Chondrocyte (in vitro differentiated cells): ENCODE results near the gene METTL3. TPM values are rescaled to one million over a fixed set of nuclear protein-coding genes. Genes with fewer than 3 reads are reported as not detected.

Experiments used
- DNase-seq: peaks from one replicate; pipeline ENCODE4 v3.0.0; 2021; ENCODE audit warnings: mixed read lengths, low spot score
- H3K27ac Mint-ChIP-seq: one replicate; pipeline ENCODE4 v1.8.0; 2021; ENCODE audit warnings: mild to moderate bottlenecking, moderate library complexity, mixed read lengths; ENCODE audit not compliant: unreplicated experiment
- H3K27me3 Mint-ChIP-seq: 2 replicates; pipeline ENCODE4 v1.8.0; 2021; ENCODE audit warnings: low read depth, mixed read lengths
- H3K36me3 Mint-ChIP-seq: 2 replicates; pipeline ENCODE4 v1.8.0; 2021; ENCODE audit warnings: low read depth, mixed read lengths
- H3K4me1 Mint-ChIP-seq: 2 replicates; pipeline ENCODE4 v1.8.0; 2021; ENCODE audit warnings: low read depth, mild to moderate bottlenecking, mixed read lengths
- H3K4me3 Mint-ChIP-seq: one replicate; pipeline ENCODE4 v1.8.0; 2021; ENCODE audit warnings: mild to moderate bottlenecking, moderate library complexity, mixed read lengths; ENCODE audit not compliant: unreplicated experiment
- H3K9me3 Mint-ChIP-seq: 2 replicates; pipeline ENCODE4 v1.8.0; 2021; ENCODE audit warnings: low read depth, mixed read lengths
- total RNA-seq: library from RNA; stranded (reverse); gene quantifications from 3 replicates; pipeline ENCODE4 v1.2.1, GENCODE V29; 2021
- TF ChIP-seq, protein P1 (sequence below): fragments of 200-600 bp; sonication (generic); IDR thresholded peaks from 2 replicates; pipeline ENCODE4 v1.5.0; 2021; ENCODE audit warnings: antibody characterized with exemption, mild to moderate bottlenecking, moderate library complexity

Gene METTL3
- total RNA-seq, 1 donor from 2014 or later = 29.3 TPM

- H3K4me1 Mint-ChIP-seq = peaks cover 13% of the 10 kb centered on the region
These were observed 28.2 kb upstream of the METTL3 start for GRCh38 chr14:21539189-21539940.

DNA sequence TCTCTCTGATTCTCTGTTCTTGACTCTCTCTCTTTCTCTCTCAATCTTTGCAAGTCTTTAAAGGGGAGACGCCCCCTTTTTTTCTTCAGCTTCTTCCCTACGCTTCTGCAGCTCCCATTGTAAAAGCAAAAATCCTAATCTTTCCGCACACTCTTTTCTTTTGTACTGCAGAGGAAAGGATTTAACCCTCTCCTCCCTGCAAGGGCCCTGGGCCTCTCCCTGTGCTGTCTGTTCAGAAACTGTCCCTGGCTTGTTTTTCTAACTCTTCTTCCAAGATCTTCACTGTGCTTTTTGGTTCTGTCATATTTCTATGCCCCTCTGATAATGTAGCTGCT, 25.9 kb upstream of the METTL3 start:
- Mint-ChIP-seq H3K4me3 (peak overlapping the region; percentile 55), H3K4me1 (peaks cover 13% of the 10 kb centered on the region), H3K36me3 (no peaks in the 10 kb centered on the region), H3K27ac (no peak overlapping the region), H3K9me3 (no peaks in the 10 kb centered on the region), H3K27me3 (peaks cover 45% of the 10 kb centered on the region)
- TF ChIP-seq, protein P1, sequence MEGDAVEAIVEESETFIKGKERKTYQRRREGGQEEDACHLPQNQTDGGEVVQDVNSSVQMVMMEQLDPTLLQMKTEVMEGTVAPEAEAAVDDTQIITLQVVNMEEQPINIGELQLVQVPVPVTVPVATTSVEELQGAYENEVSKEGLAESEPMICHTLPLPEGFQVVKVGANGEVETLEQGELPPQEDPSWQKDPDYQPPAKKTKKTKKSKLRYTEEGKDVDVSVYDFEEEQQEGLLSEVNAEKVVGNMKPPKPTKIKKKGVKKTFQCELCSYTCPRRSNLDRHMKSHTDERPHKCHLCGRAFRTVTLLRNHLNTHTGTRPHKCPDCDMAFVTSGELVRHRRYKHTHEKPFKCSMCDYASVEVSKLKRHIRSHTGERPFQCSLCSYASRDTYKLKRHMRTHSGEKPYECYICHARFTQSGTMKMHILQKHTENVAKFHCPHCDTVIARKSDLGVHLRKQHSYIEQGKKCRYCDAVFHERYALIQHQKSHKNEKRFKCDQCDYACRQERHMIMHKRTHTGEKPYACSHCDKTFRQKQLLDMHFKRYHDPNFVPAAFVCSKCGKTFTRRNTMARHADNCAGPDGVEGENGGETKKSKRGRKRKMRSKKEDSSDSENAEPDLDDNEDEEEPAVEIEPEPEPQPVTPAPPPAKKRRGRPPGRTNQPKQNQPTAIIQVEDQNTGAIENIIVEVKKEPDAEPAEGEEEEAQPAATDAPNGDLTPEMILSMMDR = no peak
- DNase-seq = no peak

More at GRCh38 chr14:21539189-21539940, 28.2 kb upstream of the METTL3 start:
- H3K36me3 Mint-ChIP-seq = no peaks in the 10 kb centered on the region
- TF ChIP-seq, protein P1 = no peak
- H3K27ac Mint-ChIP-seq = no peak overlapping the region
- no peak for DNase-seq
- H3K9me3 Mint-ChIP-seq = no peaks in the 10 kb centered on the region
- H3K27me3 Mint-ChIP-seq = peaks cover 43% of the 10 kb centered on the region
- no peak overlapping the region for H3K4me3 Mint-ChIP-seq

GRCh38 chr14:21536418-21537089, 25.4 kb upstream of the METTL3 start:
- peaks cover 13% of the 10 kb centered on the region for H3K4me1 Mint-ChIP-seq
- no peaks in the 10 kb centered on the region for H3K9me3 Mint-ChIP-seq
- DNase-seq = no peak
- H3K27me3 Mint-ChIP-seq = peaks cover 47% of the 10 kb centered on the region
- TF ChIP-seq, protein P1 = no peak
- H3K4me3 Mint-ChIP-seq = peak overlapping the region; percentile 55
- no peaks in the 10 kb centered on the region for H3K36me3 Mint-ChIP-seq
- no peak overlapping the region for H3K27ac Mint-ChIP-seq

DNA sequence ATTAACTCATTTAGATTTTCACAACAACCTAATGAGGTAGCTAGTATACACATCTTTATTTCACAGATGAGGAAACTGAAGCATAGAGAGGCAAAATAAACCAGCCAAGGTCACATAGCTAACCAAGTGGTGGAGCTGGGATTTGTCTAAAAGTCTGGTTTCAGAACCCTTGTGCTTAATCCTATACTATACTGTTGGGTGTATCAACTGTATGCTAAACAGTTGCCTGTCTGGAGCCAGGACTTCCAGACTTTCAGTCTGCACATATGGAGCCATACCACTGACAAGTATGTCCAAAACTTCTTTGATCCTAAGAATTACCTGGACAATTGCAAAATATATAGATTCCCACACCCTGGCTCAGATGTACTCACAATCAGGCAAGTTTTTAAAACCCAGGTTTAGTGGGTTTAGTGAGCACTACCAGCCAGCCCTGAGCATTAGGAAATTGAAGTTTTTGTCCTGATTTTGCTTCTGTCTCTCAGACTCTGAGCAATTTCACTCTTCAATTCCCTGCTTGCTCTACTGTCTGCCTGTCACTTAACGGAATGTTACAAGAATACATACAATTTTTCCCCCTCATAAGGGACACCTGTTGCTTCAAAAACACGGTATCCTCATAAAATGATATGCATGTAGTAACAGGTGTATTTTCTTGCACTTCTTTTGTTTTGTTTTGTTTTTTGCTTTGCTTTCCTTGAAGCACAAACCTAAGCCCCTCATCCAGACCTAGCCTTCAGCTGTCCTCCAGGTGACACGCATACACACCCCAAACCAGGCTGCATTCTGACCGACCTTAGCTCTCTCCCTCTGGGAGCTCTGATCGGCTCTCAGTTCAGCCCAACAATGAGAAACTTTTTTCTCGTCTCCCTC, 24.6 kb upstream of the METTL3 start:
- TF ChIP-seq, protein P1 = no peak
- Mint-ChIP-seq H3K27me3 (peaks cover 47% of the 10 kb centered on the region), H3K36me3 (no peaks in the 10 kb centered on the region), H3K9me3 (no peaks in the 10 kb centered on the region), H3K4me3 (peak overlapping the region; percentile 55), H3K27ac (no peak overlapping the region), H3K4me1 (peaks cover 13% of the 10 kb centered on the region)
- DNase-seq = no peak

DNA sequence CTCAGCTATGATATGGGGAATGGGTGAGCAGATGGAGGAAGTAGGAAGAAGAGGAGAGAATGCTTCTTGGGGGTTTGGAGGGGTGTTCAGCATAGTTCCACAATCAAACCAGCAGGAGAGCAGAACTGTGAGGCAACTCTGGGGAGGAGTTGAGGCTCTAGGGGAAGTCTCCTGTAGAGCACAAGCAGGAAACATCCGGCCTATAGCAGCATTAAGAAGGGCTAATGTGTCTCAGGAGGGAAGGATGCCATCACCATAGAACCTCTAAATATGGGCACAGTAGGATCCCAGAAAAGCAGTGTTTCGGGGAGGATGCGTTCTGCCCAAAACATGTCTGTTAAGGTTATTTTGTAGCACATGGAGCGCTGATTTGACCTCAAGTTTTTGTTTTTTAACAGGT, 23.4 kb upstream of the METTL3 start:
- peaks cover 13% of the 10 kb centered on the region for H3K4me1 Mint-ChIP-seq
- no peak for DNase-seq
- no peak overlapping the region for H3K27ac Mint-ChIP-seq
- no peaks in the 10 kb centered on the region for H3K9me3 Mint-ChIP-seq
- TF ChIP-seq, protein P1 = no peak
- H3K27me3 Mint-ChIP-seq = peaks cover 46% of the 10 kb centered on the region
- no peak overlapping the region for H3K4me3 Mint-ChIP-seq
- no peaks in the 10 kb centered on the region for H3K36me3 Mint-ChIP-seq
